HL-60 (cell line): ENCODE results near the gene MYO1E.

Source experiments
- DNase-seq, 2 experiments: peaks; one replicate each; pipeline ENCODE4 v3.0.0-alpha.2; 2010 to 2020; ENCODE audit warnings: low read depth in 1 of 2, low spot score in 1 of 2
- H3K27ac ChIP-seq: fragments of 250-450 bp; sonication (Bioruptor Pico); replicated peaks from 2 replicates; pipeline ENCODE4 v1.5.1; 2020; ENCODE audit warnings: mild to moderate bottlenecking, moderate library complexity
- H3K27me3 ChIP-seq: fragments of 250-450 bp; sonication (Bioruptor Pico); 2 replicates; pipeline ENCODE4 v1.5.1; 2021; ENCODE audit warnings: mild to moderate bottlenecking, moderate library complexity; ENCODE audit not compliant: insufficient read depth, poor library complexity, severe bottlenecking
- H3K4me3 ChIP-seq: replicated peaks from 2 replicates; pipeline ENCODE4 v1.5.1; 2011; ENCODE audit warnings: mild to moderate bottlenecking, control low read depth, low read length; ENCODE audit not compliant: insufficient read depth
- CTCF ChIP-seq: IDR thresholded peaks from one replicate; pipeline ENCODE4 v1.5.1; 2011; ENCODE audit warnings: low read length, control low read depth, inconsistent platforms; ENCODE audit not compliant: insufficient read depth
- GABPA ChIP-seq: IDR thresholded peaks from 2 replicates; pipeline ENCODE4 v1.6.1; 2012; ENCODE audit warnings: low read depth
- POLR2AphosphoS5 ChIP-seq: IDR thresholded peaks from 2 replicates; pipeline ENCODE4 v1.6.1; 2012; ENCODE audit warnings: low read depth
- REST ChIP-seq: IDR thresholded peaks from 2 replicates; pipeline ENCODE4 v1.6.1; 2012; ENCODE audit warnings: low read depth; ENCODE audit not compliant: insufficient replicate concordance
- SPI1 ChIP-seq: IDR thresholded peaks from 2 replicates; pipeline ENCODE4 v1.6.1; 2012; ENCODE audit warnings: low read depth, mild to moderate bottlenecking, borderline replicate concordance

Gene MYO1E

GRCh38 chr15:59333401-59334075, 39.1 kb downstream of the MYO1E start:
- TF ChIP-seq CTCF, result no peak
- no peak for TF ChIP-seq POLR2AphosphoS5
- TF ChIP-seq SPI1, result no peak
- TF ChIP-seq REST, result no peak
- TF ChIP-seq GABPA, result no peak

GRCh38 chr15:59332009-59332408, 40.7 kb downstream of the MYO1E start:
- Histone ChIP-seq H3K27ac (no peak overlapping the region), H3K4me3 (no peak overlapping the region), H3K27me3 (no peaks in the 10 kb centered on the region)
- no peak for DNase-seq
- no peak for TF ChIP-seq REST
- no peak for TF ChIP-seq GABPA
- no peak for TF ChIP-seq CTCF
- no peak for TF ChIP-seq SPI1
- TF ChIP-seq POLR2AphosphoS5, result no peak

More at GRCh38 chr15:59333401-59334075, 39.1 kb downstream of the MYO1E start:
- H3K27ac ChIP-seq, result no peak overlapping the region
- H3K4me3 ChIP-seq, result no peak overlapping the region
- no peaks in the 10 kb centered on the region for H3K27me3 ChIP-seq
- no peak for DNase-seq

GRCh38 chr15:59330649-59331048, 42.0 kb downstream of the MYO1E start:
- no peak for DNase-seq
- TF ChIP-seq GABPA, result no peak
- no peak for TF ChIP-seq SPI1
- no peak for TF ChIP-seq POLR2AphosphoS5
- no peak for TF ChIP-seq CTCF
- no peak for TF ChIP-seq REST
- Histone ChIP-seq H3K4me3 (no peak overlapping the region), H3K27me3 (no peaks in the 10 kb centered on the region), H3K27ac (no peak overlapping the region)
